Hepatocyte (in vitro differentiated cells): ENCODE measurements around the gene NUAK2. TPM values are rescaled to one million over a fixed set of nuclear protein-coding genes. Genes with fewer than 3 reads are reported as not detected.
"Not testable (repeated sequence)": the region's sequence is repeated elsewhere in the genome, so short reads cannot be mapped to it uniquely, and the experiment has no call there.

ENCODE experiments used
- DNase-seq: peaks from one replicate; pipeline ENCODE4 v3.0.0-alpha.2; 2016; ENCODE audit warnings: low spot score
- H2AFZ ChIP-seq: fragments of 200-600 bp; sonication (generic); 2 replicates; pipeline ENCODE4 v1.6.0; 2016; ENCODE audit warnings: antibody characterized with exemption, mild to moderate bottlenecking
- H3K27ac ChIP-seq: fragments of 200-600 bp; sonication (generic); 2 replicates; pipeline ENCODE4 v1.5.1; 2016; ENCODE audit warnings: mild to moderate bottlenecking
- H3K27me3 ChIP-seq: fragments of 200-600 bp; sonication (generic); 2 replicates; pipeline ENCODE4 v1.6.1; 2016
- H3K36me3 ChIP-seq: fragments of 200-600 bp; sonication (generic); replicated peaks from 2 replicates; pipeline ENCODE4 v1.5.1; 2016; ENCODE audit warnings: low read depth; ENCODE audit not compliant: insufficient read depth
- H3K4me1 ChIP-seq: fragments of 200-600 bp; sonication (generic); 2 replicates; pipeline ENCODE4 v1.5.1; 2016; ENCODE audit warnings: mild to moderate bottlenecking, moderate library complexity; ENCODE audit not compliant: insufficient read depth
- H3K4me2 ChIP-seq: fragments of 200-600 bp; sonication (generic); 2 replicates; pipeline ENCODE4 v1.6.0; 2016
- H3K4me3 ChIP-seq: fragments of 200-600 bp; sonication (generic); 2 replicates; pipeline ENCODE4 v1.5.1; 2016; ENCODE audit warnings: mild to moderate bottlenecking
- H3K79me2 ChIP-seq: fragments of 200-600 bp; sonication (generic); 2 replicates; pipeline ENCODE4 v1.6.0; 2017; ENCODE audit warnings: mild to moderate bottlenecking
- H3K9me2 ChIP-seq: fragments of 200-600 bp; sonication (generic); replicated peaks from 2 replicates; pipeline ENCODE4 v1.6.0; 2017; ENCODE audit warnings: mild to moderate bottlenecking; ENCODE audit not compliant: insufficient read depth
- H3K9me3 ChIP-seq: fragments of 200-600 bp; sonication (generic); 2 replicates; pipeline ENCODE4 v1.5.1; 2016; ENCODE audit warnings: low read depth, mild to moderate bottlenecking
- H4K20me1 ChIP-seq: fragments of 200-600 bp; sonication (generic); 2 replicates; pipeline ENCODE4 v1.6.0; 2016; ENCODE audit warnings: mild to moderate bottlenecking; ENCODE audit not compliant: insufficient read depth, poor library complexity, severe bottlenecking
- EZH2 ChIP-seq: fragments of 200-600 bp; sonication (generic); IDR thresholded peaks from 2 replicates; pipeline ENCODE4 v1.6.1; 2016; ENCODE audit warnings: antibody characterized with exemption, mild to moderate bottlenecking, borderline replicate concordance
- EZH2phosphoT487 ChIP-seq: fragments of 200-600 bp; sonication (generic); IDR thresholded peaks from one replicate; pipeline ENCODE4 v1.6.1; 2018; ENCODE audit warnings: antibody characterized with exemption, mild to moderate bottlenecking, low read depth, moderate library complexity; ENCODE audit not compliant: unreplicated experiment, severe bottlenecking
- WGBS: methylation state at CpG from one replicate; pipeline ENCODE4 v1.1.6; 2016; ENCODE audit warnings: low lambda C conversion rate; ENCODE audit errors: missing lambda C conversion rate; 5-methylcytosine and 5-hydroxymethylcytosine counted together
- polyA plus RNA-seq: library from polyadenylated mRNA; unstranded; fragments of >200 nt; fragmentation: Nextera tagmentation; extraction: Ambion mirVana; gene quantifications from 2 replicates; pipeline ENCODE4 v1.2.1, GENCODE V29; 2016
- total RNA-seq: library from RNA; depleted of rRNA; stranded (reverse); fragments of >200 nt; gene quantifications from 2 replicates; pipeline ENCODE4 v1.2.3, GENCODE V29; 2014
- TF ChIP-seq, protein P1 (sequence below): fragments of 200-600 bp; sonication (generic); IDR thresholded peaks from 2 replicates; pipeline ENCODE4 v1.5.1; 2016; ENCODE audit warnings: antibody characterized with exemption, mild to moderate bottlenecking; ENCODE audit not compliant: poor library complexity

The NUAK2 gene
- total and polyA plus RNA-seq, 2 experiments from 2014 or later, result 13.4 to 20.7 TPM

DNA sequence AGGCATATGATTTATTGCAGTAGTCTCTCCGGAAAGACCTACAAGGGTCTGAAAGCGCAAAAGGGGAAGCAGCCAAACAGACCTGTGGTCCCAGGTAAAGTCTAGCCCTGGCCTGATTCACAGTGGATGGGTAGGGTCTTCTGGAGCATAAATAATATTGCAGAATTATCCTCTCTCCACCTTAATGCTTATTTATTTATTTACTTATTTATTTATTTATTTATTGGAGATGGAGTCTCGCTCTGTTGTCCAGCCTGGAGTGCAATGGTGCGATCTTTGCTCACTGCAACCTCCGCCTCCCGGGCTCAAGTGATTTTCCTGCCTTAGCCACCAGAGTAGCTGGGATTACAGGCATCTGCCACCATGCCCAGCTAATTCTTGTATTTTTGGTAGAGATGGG, 46.9 kb upstream of the NUAK2 start:
- Histone ChIP-seq H2AFZ (no peak overlapping the region), H4K20me1 (no peaks in the 10 kb centered on the region), H3K36me3 (no peaks in the 10 kb centered on the region), H3K9me3 (no peaks in the 10 kb centered on the region), H3K4me2 (no peak overlapping the region), H3K27ac (no peak overlapping the region), H3K4me1 (peaks cover 6% of the 10 kb centered on the region), H3K9me2 (no peaks in the 10 kb centered on the region), H3K79me2 (no peaks in the 10 kb centered on the region), H3K27me3 (no peaks in the 10 kb centered on the region), H3K4me3 (no peak overlapping the region)
- TF ChIP-seq, protein P1, sequence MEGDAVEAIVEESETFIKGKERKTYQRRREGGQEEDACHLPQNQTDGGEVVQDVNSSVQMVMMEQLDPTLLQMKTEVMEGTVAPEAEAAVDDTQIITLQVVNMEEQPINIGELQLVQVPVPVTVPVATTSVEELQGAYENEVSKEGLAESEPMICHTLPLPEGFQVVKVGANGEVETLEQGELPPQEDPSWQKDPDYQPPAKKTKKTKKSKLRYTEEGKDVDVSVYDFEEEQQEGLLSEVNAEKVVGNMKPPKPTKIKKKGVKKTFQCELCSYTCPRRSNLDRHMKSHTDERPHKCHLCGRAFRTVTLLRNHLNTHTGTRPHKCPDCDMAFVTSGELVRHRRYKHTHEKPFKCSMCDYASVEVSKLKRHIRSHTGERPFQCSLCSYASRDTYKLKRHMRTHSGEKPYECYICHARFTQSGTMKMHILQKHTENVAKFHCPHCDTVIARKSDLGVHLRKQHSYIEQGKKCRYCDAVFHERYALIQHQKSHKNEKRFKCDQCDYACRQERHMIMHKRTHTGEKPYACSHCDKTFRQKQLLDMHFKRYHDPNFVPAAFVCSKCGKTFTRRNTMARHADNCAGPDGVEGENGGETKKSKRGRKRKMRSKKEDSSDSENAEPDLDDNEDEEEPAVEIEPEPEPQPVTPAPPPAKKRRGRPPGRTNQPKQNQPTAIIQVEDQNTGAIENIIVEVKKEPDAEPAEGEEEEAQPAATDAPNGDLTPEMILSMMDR, result no peak
- TF ChIP-seq EZH2 (no peak), EZH2phosphoT487 (no peak)
- DNase-seq, result no peak
- WGBS, result 91% methylated on average over 6 of the region's 6 CpGs

DNA sequence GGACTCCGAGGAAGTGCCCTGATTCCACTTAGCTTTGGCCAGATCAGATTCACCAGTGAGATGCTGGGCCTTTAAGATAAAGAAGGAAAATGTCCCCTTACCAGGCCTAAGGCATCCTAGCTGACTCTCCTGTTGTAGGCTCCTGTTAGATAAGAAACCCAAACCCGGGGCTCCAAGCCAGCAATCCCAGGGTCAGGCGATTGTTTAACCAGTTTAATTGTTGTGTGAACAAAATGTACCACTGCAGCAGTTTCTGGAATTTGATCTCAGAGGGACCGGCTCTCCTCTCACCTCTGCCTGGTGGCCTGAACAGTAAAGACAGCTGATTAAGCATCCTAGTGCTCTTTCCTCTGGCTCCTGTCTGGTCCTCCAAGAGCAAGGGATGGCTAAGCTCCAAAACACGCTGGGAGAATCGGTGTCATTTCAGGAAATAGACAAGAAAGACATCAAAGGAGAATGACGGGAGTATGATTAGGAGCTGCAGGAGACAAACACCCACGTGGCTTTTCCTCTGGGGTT, 44.5 kb upstream of the NUAK2 start:
- no peaks in the 10 kb centered on the region for H3K4me1 ChIP-seq

DNA sequence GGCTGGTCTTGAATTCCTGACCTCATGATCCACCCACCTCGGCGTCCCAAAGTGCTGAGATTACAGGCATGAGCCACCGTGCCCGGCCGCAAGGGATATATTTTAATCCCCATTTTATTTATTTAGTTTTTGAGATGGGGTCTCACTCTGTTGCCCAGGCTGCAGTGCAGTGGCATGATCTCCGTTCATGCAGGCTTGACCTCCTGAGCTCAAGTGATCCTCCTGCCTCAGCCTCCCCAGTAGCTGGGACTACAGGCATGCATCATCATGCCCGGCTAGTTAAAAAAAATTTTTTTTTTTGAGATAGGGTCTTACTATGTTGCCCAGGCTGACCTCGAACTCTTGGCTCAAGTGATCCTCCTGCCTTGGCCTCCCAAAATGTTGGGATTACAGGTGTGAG, 43.5 kb upstream of the NUAK2 start:
- 89% methylated on average over 8 of the region's 8 CpGs for WGBS
- not testable (repeated sequence) for H3K27ac ChIP-seq, H4K20me1 ChIP-seq, H3K79me2 ChIP-seq, H3K27me3 ChIP-seq, H3K9me3 ChIP-seq, H3K4me2 ChIP-seq, H3K9me2 ChIP-seq, DNase-seq, H3K4me3 ChIP-seq, H3K4me1 ChIP-seq, H3K36me3 ChIP-seq, H2AFZ ChIP-seq

More for the DNA sequence above, 44.5 kb upstream of the NUAK2 start:
- no peak overlapping the region for H3K4me3 ChIP-seq
- no peaks in the 10 kb centered on the region for H3K9me3 ChIP-seq
- peak overlapping the region; percentile 12 for H2AFZ ChIP-seq
- no peaks in the 10 kb centered on the region for H3K36me3 ChIP-seq
- H3K9me2 ChIP-seq, result no peaks in the 10 kb centered on the region
- TF ChIP-seq, protein P1, result no peak
- TF ChIP-seq EZH2, result no peak
- TF ChIP-seq EZH2phosphoT487, result no peak
- DNase-seq, result no peak
- no peaks in the 10 kb centered on the region for H4K20me1 ChIP-seq
- no peaks in the 10 kb centered on the region for H3K79me2 ChIP-seq
- WGBS, result 20% methylated on average over 8 of the region's 8 CpGs
- no peaks in the 10 kb centered on the region for H3K27me3 ChIP-seq
- no peak overlapping the region for H3K27ac ChIP-seq
- H3K4me2 ChIP-seq, result no peak overlapping the region

DNA sequence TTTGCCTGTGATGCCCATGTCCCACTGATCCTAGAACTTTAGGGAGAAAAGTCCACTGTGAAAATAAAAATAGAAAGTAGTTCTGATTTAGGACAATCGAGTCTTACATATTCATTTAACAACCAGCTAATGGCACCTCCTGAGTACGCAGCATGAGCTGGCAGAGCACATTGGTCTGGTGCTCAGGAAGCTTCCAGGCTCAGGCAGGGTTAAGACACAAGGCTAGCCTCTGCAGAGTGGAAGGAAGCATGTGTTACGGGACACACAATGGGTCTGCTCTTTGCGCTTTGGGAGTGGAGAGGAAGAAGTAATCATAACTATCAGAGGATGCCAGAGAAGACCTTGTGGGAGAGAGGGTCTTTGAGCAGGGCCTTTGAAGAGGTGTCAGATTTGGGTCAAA, 39.3 kb upstream of the NUAK2 start:
- Histone ChIP-seq H4K20me1 (no peaks in the 10 kb centered on the region), H2AFZ (no peak overlapping the region), H3K4me2 (no peak overlapping the region), H3K27me3 (no peaks in the 10 kb centered on the region), H3K79me2 (no peaks in the 10 kb centered on the region), H3K27ac (no peak overlapping the region), H3K9me3 (no peaks in the 10 kb centered on the region), H3K4me3 (no peak overlapping the region), H3K4me1 (no peaks in the 10 kb centered on the region), H3K9me2 (no peaks in the 10 kb centered on the region), H3K36me3 (no peaks in the 10 kb centered on the region)
- TF ChIP-seq, protein P1, result no peak
- TF ChIP-seq EZH2 (no peak), EZH2phosphoT487 (no peak)
- 93% methylated on average over 4 of the region's 4 CpGs for WGBS
- DNase-seq, result no peak
